Epidermal melanocyte (primary cell): ENCODE results near the gene SLC45A1.

ENCODE experiments used
- DNase-seq: peaks from one replicate; pipeline ENCODE4 v3.0.0; 2011; ENCODE audit warnings: low spot score; ENCODE audit not compliant: insufficient read length

SLC45A1 gene

GRCh38 chr1:8335246-8335645 lies 17.3 kb downstream of the SLC45A1 start:
- no peak for DNase-seq

- no peak for DNase-seq
Measured at GRCh38 chr1:8337776-8338525, 20.0 kb downstream of the SLC45A1 start.

DNA sequence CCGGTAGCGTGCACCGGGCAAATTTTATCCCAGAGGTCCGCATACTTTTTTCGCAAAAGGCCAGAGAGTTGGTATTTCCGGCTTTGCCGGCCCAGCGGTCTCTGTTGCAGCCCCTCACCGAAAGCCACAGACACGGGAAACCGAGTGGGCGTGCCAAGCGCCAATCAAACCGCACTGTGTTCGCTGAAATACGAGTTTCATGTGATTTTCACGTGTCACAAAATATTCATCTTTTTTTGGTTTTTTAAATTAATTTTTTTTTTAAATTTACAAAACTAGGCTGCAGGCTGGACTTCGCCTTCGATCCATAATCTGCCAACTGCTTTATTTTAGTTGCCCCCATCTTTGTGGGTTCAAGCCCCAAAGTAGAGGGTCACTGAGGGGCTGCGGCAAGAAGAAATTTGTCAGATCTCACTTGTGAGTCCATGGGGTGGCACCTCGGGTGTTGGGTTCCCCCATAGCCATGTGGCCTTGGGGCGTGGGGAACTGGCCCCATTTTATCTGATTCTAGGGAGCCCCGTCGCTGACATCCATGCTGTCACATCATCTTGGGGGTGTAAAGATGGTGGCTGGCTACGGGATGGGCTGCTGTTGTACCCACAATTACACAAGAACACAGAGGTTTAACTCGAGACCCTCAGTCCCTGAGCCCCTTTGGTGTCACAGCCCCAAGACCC lies 20.8 kb downstream of the SLC45A1 start:
- DNase-seq = no peak

- no peak for DNase-seq
Measured at GRCh38 chr1:8339203-8339600, 21.3 kb downstream of the SLC45A1 start.

DNA sequence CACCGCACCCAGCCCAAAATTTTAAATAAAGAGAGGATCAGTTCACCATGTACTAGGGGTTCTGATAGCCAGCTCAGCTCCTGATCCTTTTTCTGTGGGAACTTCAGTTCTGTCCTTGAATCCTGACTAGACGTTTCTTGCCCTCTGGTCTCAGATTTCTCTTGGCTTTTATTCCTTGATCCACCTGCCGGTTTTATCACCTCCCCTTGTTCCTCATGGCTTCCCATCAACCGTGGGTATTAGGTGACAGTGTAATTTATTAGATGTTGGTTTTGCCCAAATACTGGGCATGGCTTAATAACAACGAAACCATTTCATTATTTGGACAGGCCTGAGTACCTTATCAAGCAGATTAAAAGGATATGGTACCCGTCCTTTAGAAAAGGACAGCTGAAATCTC lies 22.5 kb downstream of the SLC45A1 start:
- no peak for DNase-seq

DNA sequence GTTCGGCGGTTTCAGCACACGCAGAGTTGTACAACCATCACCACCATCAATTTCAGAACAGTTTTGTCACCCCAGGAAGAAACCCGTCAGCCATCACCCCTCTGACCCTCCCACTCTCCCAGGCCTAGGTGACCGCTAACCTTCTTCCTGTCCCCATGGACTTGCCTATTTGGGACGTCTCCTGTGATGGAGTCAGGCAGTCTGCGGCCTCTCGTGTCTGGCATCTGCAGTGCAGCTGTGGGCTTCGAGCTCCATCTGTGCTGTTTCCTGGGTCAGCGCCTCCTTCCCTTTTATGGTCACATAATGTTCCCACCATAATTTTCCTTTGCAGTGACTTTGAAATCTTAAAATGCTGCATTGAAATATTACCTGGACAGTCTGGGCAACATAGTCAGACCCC lies 24.4 kb downstream of the SLC45A1 start:
- DNase-seq = no peak

- DNase-seq = no peak
Measured at GRCh38 chr1:8343044-8343443, 25.1 kb downstream of the SLC45A1 start.

GRCh38 chr1:8343464-8344001 lies 25.6 kb downstream of the SLC45A1 start:
- DNase-seq = peak; percentile 62

DNA sequence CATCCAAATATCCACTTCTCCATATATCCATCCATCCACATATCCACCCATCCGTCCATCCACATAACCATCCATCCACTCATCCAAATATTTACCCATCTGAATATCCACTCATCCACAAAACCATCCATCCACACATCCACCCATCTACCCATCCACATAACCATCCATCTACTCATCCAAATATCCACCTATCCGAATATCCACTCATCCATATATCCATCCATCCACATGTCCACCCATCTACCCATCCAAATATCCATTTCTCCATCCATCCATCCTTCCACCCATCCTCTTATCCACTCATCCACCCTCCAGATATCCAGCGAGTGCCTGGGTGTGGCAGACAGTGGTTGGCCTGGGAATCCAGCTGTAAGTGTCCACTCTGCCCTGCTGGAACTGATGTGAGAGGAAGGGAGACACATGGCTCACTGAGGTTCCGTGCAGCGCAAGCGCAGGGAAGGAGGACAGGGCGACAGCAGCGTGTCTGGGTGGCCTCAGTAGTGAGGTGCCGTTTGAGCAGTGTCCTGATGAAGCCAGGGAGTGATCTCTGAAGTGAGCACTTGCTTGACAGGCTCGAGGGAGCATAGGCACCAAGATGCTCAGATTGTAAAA lies 27.1 kb downstream of the SLC45A1 start:
- DNase-seq = no peak

GRCh38 chr1:8345621-8346415 lies 27.9 kb downstream of the SLC45A1 start:
- DNase-seq = no peak

- DNase-seq = no peak
Measured at GRCh38 chr1:8347635-8348034, 29.7 kb downstream of the SLC45A1 start.

GRCh38 chr1:8348047-8348776 lies 30.3 kb downstream of the SLC45A1 start:
- DNase-seq = no peak

DNA sequence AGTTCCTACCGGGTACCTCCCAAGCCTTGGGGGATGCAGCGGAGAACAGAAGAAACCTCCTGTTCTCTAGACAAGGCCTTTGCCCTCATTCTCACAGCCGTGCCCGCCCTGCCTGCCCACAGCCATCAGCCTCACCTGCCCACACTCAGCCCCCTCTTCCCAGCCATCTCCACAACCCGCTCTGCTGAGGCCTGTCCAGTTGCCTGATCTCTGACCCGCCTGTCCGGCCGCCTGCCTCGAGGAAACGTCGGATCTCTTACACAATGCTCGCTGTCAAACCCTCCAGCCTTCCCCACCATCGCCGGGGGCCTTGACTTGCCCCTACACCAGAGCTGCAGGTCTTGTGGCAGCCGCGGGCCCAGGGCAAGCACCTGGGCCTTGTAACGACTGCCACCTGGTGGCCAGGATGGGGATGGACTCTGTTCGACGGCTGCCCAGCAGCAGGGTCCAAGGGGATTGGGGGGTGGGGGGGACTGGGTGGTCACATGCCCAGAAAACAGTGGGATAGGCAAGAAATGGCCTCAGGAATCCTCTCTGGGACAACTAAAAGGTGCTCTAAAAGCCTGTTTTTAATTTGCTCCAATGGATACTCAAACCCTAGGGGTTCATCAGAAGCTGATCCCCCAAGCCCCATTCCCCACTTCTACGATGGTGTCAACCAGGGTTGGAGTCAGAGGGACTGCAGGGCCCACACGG lies 31.0 kb downstream of the SLC45A1 start:
- peak; percentile 76 for DNase-seq

GRCh38 chr1:8349473-8349865 lies 31.6 kb downstream of the SLC45A1 start:
- DNase-seq = no peak

DNA sequence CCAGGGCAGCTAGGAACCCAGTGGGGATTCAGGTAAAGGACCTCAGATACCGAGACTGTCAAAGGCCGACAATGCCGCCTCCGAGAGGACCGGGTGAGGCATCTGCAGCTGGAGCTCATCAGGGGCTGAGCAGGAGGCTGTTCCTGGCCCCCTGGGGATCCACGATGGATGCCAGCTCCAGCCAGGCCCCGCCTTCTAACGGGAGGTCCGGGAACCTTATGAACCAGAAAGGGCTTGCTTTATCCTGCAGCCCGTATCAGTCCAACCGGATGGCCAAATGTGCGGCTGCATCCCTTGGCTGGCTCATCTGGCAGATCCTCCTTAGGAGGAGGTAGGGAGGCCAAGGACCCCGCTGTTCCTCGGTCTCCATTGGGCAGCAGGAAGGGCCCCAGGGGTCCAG lies 32.0 kb downstream of the SLC45A1 start:
- DNase-seq = no peak

DNA sequence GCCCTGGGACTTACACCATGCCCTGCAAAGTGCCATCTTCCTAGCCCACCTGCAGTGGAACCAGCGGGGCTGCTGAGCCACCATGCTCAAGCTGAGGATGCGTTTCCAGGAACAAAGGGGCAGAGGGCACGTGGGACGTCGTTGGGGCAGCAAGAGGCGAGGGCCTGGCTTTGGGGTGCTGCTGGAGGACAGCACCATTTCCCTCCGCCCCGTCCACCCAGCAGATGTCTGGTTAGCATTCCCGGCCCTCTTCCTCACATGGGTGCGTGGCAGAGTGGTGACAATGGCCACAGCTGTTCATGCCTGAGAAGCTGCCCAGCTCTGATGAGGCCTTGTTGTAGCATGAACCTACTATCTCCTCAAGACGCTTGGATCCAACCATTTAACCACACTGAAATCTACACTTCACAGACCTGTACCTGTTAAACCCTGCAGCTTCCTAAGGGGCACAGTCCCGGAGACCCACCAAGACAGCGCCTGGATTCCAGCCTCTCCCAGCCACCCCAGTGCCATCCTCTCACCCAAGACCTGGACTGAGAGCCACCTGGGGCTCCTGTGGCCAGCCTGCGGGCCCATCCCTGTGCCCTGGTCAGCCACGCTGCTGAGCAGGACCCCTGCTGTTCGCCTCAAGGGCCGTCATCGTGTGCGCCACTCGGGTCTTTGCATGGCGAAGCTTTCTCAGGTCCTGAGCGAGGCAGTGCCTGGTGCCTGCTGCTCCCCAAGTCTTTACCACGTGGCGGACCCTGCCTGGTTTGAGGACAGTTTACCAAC lies 33.2 kb downstream of the SLC45A1 start:
- DNase-seq = no peak

DNA sequence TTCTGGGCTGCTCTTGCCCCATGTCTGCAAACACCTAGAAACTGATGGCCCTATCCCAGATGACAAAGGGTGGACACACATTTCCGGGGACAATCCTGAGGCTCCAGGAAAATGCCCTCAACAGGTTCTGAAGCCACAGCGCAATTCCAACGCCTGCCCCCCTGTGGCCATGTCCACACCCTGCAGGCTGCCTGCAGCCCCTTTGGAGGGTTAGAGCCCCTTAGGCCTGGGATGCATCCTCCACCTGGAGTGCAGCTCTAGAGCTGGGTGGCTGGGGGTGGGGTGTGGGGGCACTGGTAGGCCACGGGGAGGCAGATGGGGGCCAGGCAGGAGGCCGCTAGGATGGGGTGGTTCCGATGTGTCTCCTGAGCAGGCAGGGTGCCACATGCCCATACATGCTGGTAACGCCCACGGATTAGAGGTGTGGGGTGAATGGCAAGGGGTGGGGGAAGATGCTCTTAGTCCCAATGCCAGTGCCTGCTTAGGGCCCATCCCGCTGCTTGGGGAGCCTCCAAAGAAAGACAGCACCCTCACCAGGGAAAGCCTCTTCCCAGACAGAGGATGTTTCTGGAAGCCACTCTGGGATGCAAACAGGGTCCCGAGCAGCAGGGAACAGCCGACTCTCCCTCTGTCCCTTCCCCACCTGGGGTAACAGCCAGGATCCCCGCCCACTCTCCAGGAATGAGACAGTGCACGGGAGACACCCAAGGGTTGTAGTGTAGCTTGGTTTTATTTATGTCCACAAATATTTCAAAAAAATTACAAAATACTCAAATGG lies 34.0 kb downstream of the SLC45A1 start:
- no peak for DNase-seq

- no peak for DNase-seq
Measured at GRCh38 chr1:8352471-8352845, 34.5 kb downstream of the SLC45A1 start.
